Activated CD4-positive, alpha-beta memory T cell treated with anti-CD3 and anti-CD28 coated beads for 36 hours (primary cell): Measurements from ENCODE around the gene MTMR12. TPM values are rescaled to one million over a fixed set of nuclear protein-coding genes. Genes with fewer than 3 reads are reported as not detected.
"Not testable (repeated sequence)": the region's sequence is repeated elsewhere in the genome, so short reads cannot be mapped to it uniquely, and the experiment has no call there.

Experiments
- CTCF ChIA-PET: fragments of 350-600 bp; sonication (Branson Sonifier 250); formaldehyde crosslinking; loops from one replicate; lab custom pipeline; 2021; ENCODE audit warnings: antibody characterized with exemption, inconsistent platforms; lab: Charles Lee
- POLR2A ChIA-PET: fragments of 350-600 bp; sonication (Branson Sonifier 250); formaldehyde crosslinking; loops from one replicate; lab custom pipeline; 2021; ENCODE audit warnings: antibody characterized with exemption; lab: Charles Lee
- DNase-seq: peaks from one replicate; pipeline ENCODE4 v3.0.0-alpha.2; 2020
- H3K27ac Mint-ChIP-seq: one replicate; pipeline ENCODE4 v1.8.0; 2021; ENCODE audit warnings: mixed read lengths
- H3K27me3 Mint-ChIP-seq: one replicate; pipeline ENCODE4 v1.8.0; 2021; ENCODE audit warnings: mixed read lengths
- H3K36me3 Mint-ChIP-seq: one replicate; pipeline ENCODE4 v1.8.0; 2021; ENCODE audit warnings: mixed read lengths
- H3K4me1 Mint-ChIP-seq: one replicate; pipeline ENCODE4 v1.8.0; 2021; ENCODE audit warnings: low read depth, mixed read lengths
- H3K4me3 Mint-ChIP-seq: one replicate; pipeline ENCODE4 v1.8.0; 2021; ENCODE audit warnings: mild to moderate bottlenecking, mixed read lengths
- H3K9me3 Mint-ChIP-seq: one replicate; pipeline ENCODE4 v1.8.0; 2021; ENCODE audit warnings: mixed read lengths
- intact Hi-C: fragments of 100-400 bp; cut with micrococcal nuclease; formaldehyde crosslinking; loops from one replicate; pipeline ENCODE4 v1.15.1; 2023
- total RNA-seq, 2 experiments: library from RNA; stranded (reverse); gene quantifications; one replicate each; pipeline ENCODE4 v1.2.3, GENCODE V29; 2021

The MTMR12 gene
- total RNA-seq, 2 experiments from 2014 or later, result 22.3 to 22.4 TPM

DNA sequence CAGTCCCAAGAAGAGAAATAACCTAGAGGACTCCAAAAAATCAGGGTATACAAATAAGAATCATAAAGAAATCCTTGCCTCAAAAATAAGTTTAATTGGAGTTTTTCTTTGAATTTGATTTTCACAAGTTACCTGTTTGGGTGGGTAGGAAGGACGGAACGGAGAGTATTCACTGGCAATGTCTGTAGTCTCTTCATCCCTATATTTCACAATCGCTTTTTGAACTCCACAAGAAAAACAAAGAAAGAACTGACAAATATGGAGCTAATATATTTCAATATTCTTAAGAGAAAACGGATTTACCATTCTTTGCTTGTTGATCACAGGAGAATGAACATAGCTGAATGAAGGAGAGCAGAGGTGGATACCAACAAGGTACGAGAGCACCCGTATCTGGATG, 30.1 kb downstream of the MTMR12 start:
- CTCF ChIA-PET, result interaction anchor here (1.3 to 2.3 kb wide), 2 partner anchors 47 to 50 kb away, joined by 3 to 8 read pairs; no protein-coding TSS in a partner anchor
- peaks cover 4% of the 10 kb centered on the region for H3K9me3 Mint-ChIP-seq

DNA sequence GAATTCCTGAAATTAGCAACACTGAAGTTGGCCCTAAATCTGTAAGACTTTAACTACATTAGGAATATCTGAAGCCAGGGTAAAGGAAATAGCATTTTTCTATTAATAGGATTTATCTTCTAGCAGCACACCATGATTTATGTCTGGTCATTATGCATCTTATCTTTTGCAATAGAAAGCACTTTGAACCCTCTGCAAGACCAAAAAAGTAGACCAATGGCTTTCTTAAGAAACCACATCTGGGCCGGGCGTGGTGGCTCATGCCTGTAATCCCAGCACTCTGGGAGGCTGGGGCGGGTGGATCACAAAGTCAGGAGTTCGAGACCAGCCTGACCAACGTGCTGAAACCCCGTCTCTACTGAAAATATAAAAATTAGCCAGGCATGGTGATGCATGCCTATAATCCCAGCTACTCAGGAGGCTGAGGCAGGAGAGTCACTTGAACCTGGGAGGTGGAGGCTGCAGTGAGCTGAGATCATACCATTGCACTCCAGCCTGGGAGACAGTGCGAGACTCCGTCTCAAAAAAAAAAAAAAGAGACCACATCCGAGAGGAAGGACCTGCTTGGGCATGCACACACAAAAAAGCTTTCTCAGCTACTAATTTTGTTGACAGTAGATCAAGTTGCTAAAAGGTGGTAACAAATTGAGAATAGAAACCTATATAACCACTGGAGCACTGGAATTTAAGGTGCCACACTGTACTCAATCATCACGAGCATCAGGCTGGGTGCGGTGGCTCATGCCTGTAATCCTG, 31.2 kb downstream of the MTMR12 start:
- Mint-ChIP-seq H3K27ac (peak overlapping the region; percentile 18), H3K36me3 (peaks cover 14% of the 10 kb centered on the region), H3K4me1 (peaks cover 55% of the 10 kb centered on the region)
- POLR2A ChIA-PET, result interaction anchor here (1.3 to 1.5 kb wide), 2 partner anchors 16 to 17 kb away, joined by 4 to 6 read pairs; no protein-coding TSS in a partner anchor
- DNase-seq, H3K4me3 Mint-ChIP-seq, CTCF ChIA-PET, H3K27me3 Mint-ChIP-seq, H3K9me3 Mint-ChIP-seq: not testable (repeated sequence)
- intact Hi-C loops, result loop anchor here (5.0 kb wide), 1 partner anchor 261 kb away; no protein-coding TSS in a partner anchor

More for the DNA sequence above, 30.1 kb downstream of the MTMR12 start:
- intact Hi-C loops, result loop anchor here (5.0 kb wide), 1 partner anchor 260 kb away; no protein-coding TSS in a partner anchor
- DNase-seq, result no peak
- Mint-ChIP-seq H3K27me3 (no peaks in the 10 kb centered on the region), H3K36me3 (peaks cover 14% of the 10 kb centered on the region), H3K27ac (no peak overlapping the region), H3K4me1 (peaks cover 51% of the 10 kb centered on the region), H3K4me3 (no peak overlapping the region)
- POLR2A ChIA-PET, result interaction anchor here (1.5 kb wide), 1 partner anchor 15 kb away, joined by 4 read pairs; no protein-coding TSS in a partner anchor

DNA sequence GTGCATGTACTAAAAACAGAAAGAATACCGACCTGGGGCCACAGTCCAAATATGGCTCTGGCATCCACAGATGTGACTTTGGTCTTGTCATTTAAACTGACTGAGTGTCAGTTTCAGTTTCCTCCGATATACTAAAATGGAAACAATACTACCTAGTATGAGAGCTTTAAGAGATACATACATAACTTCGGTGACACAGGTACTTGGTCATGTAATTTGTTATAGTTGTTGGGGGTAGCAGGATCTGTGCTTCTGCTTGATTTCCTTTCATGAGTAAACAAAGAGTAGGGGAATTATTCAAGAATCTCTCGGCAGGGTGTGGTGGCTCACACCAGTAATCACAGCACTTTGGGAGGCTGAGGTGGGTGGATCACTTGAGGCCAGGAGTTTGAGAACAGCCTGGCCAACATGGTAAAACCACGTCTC, 32.1 kb downstream of the MTMR12 start:
- Mint-ChIP-seq H3K4me1 (peaks cover 60% of the 10 kb centered on the region), H3K27ac (peak overlapping the region; percentile 85), H3K27me3 (no peaks in the 10 kb centered on the region), H3K9me3 (peaks cover 4% of the 10 kb centered on the region), H3K4me3 (peak overlapping the region; percentile 27), H3K36me3 (peaks cover 14% of the 10 kb centered on the region)
- POLR2A ChIA-PET, result interaction anchor here (1.3 kb wide), 1 partner anchor 17 kb away, joined by 6 read pairs; no protein-coding TSS in a partner anchor
- DNase-seq, result peak; percentile 73
- intact Hi-C loops, result loop anchor here (1.0 to 5.0 kb wide), 8 partner anchors 17 to 262 kb away; no protein-coding TSS in a partner anchor
- CTCF ChIA-PET, result interaction anchor here (0.5 to 0.7 kb wide), 2 partner anchors 106 to 109 kb away, joined by 3 read pairs; partner anchors contain the start of gene GOLPH3

DNA sequence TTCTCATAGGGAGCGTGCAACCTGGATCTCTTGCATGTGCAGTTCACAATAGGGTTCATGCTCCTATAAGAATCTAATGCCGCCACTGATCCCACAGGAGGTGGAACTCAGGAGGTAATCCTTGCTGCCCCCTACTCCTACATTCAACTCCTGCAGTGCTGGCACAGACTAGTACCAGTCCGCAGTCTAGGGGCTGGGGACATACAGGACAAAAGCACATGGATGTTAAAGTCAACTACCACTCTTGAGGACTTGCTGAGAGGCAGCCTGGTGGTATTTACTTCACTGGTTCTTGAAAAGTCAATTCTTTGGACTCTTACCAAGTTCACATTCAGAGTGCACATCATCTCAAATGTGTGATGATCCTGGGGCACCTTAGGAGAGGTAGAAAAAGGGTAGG, 33.0 kb downstream of the MTMR12 start:
- H3K36me3 Mint-ChIP-seq, result peaks cover 15% of the 10 kb centered on the region
- POLR2A ChIA-PET, result no interaction called here
- H3K4me3 Mint-ChIP-seq, result no peak overlapping the region
- no peak for DNase-seq
- H3K27ac Mint-ChIP-seq, result peak overlapping the region; percentile 76
- CTCF ChIA-PET, result interaction anchor here (0.7 kb wide), 1 partner anchor 105 kb away, joined by 3 read pairs; the partner anchor contains the start of gene GOLPH3
- H3K9me3 Mint-ChIP-seq, result peaks cover 4% of the 10 kb centered on the region
- peaks cover 59% of the 10 kb centered on the region for H3K4me1 Mint-ChIP-seq
- no peaks in the 10 kb centered on the region for H3K27me3 Mint-ChIP-seq
- intact Hi-C loops, result loop anchor here (1.0 to 5.0 kb wide), 8 partner anchors 18 to 263 kb away; no protein-coding TSS in a partner anchor

DNA sequence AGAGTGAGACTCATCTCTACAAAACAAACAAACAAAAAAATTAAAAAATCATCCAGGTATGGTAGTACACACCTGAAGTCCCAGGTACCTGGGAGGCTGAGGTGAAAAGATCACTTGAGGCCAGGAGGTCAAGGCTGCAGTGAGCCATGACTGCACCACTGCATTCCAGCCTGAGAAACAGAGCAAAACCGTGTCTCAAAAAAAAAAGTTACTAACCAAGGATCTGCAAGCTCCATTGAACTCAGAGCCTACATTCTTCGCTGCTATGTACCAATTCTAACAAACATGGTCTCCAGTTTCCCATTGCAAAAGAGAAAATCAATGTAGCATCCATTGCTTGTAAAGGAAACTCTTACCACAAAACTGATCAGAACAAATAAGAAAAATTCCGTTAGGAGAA, 33.5 kb downstream of the MTMR12 start:
- ChIA-PET POLR2A (no interaction called here), CTCF (no interaction called here)
- Mint-ChIP-seq H3K4me3 (no peak overlapping the region), H3K9me3 (peaks cover 4% of the 10 kb centered on the region), H3K36me3 (peaks cover 15% of the 10 kb centered on the region), H3K27ac (no peak overlapping the region), H3K27me3 (no peaks in the 10 kb centered on the region), H3K4me1 (peaks cover 59% of the 10 kb centered on the region)
- intact Hi-C loops, result no loop called here
- DNase-seq, result no peak

DNA sequence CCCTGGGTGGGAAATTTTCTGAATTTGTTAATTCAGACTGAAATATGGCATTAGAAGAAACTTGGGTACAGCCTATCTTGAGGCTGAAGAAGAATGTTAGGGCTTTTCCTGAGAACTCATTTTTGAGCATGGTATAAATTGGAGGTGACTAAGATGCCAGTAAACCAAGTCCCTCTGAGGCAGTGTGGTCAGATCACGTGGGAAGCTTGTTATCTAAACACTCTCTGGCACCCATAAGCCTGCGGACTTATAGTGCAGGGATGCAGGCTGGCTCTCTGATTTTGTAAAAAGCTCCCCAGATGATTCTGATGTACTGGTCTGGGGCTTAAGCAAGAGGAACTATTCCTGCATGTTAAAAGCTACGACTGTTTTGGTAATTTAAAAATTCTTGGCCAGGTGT, 34.3 kb downstream of the MTMR12 start:
- no peak overlapping the region for H3K4me3 Mint-ChIP-seq

DNA sequence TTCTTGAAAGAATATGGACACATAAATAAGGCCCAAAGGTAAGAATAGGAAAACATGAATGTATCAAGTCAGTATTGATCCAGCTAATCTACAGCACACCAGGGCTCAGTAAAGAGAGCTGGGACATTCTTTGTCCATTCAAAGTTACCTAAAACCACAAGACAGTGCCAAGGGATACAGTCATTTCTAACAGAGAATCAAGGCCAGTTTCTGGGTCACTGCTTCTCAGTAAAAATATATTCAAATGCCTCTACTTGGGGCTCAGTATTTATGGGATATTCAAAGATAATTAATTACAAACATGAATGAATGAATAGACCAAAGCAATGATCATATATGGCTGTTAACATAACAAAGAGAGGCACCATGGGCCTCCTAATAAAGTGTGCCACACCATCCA, 34.9 kb downstream of the MTMR12 start:
- ChIA-PET CTCF (interaction anchor here (0.6 to 1.6 kb wide), 2 partner anchors 50 to 52 kb away, joined by 3 to 5 read pairs; no protein-coding TSS in a partner anchor), POLR2A (no interaction called here)
- Mint-ChIP-seq H3K9me3 (peaks cover 4% of the 10 kb centered on the region), H3K27me3 (no peaks in the 10 kb centered on the region), H3K36me3 (peaks cover 23% of the 10 kb centered on the region), H3K4me3 (no peak overlapping the region), H3K27ac (peak overlapping the region; percentile 26), H3K4me1 (peaks cover 49% of the 10 kb centered on the region)
- intact Hi-C loops, result no loop called here
- no peak for DNase-seq

More for the DNA sequence above, 34.3 kb downstream of the MTMR12 start:
- Mint-ChIP-seq H3K27me3 (no peaks in the 10 kb centered on the region), H3K36me3 (peaks cover 21% of the 10 kb centered on the region), H3K27ac (peak overlapping the region; percentile 26), H3K4me1 (peaks cover 54% of the 10 kb centered on the region), H3K9me3 (peaks cover 4% of the 10 kb centered on the region)
- ChIA-PET CTCF (no interaction called here), POLR2A (no interaction called here)
- DNase-seq, result peak; percentile 57
- intact Hi-C loops, result no loop called here

DNA sequence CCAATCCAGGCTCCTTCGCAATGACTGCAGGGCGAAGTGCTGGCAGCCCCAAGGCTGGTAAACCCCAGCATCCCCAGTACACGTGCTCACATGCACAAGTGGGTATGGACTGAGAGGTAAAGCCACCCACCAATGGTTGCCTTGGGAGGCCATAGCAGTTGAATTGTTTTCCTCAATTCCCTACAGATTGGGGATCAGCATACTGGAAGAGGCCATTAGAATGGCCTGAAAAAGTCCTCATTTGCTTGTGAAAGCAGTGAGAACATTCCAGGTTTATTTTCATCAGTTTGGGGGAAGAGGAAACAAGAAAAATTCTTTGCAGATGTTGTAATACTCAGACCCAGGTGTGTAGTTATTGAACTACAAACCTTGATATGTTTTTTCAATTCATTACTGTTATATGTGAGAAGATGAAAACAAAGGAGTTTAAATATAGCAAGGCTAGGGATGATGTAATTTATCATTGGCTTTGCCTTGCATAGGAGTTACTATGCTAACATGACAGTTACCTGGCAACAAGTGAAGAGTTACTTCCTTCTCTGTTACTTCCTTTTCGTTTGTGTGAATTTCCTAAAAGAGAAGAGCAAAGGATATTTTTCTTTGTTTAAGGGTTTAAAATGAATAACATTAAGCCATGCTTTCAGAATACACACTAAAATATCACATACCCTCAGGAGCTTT, 36.4 kb downstream of the MTMR12 start:
- DNase-seq, result no peak
- CTCF ChIA-PET, result interaction anchor here (1.1 to 2.9 kb wide), 3 partner anchors 44 to 53 kb away, joined by 5 to 18 read pairs (median 5); no protein-coding TSS in a partner anchor
- intact Hi-C loops, result no loop called here
- Mint-ChIP-seq H3K4me1 (peaks cover 46% of the 10 kb centered on the region), H3K4me3 (no peak overlapping the region), H3K27ac (peak overlapping the region; percentile 28), H3K36me3 (peaks cover 22% of the 10 kb centered on the region), H3K9me3 (peaks cover 4% of the 10 kb centered on the region), H3K27me3 (no peaks in the 10 kb centered on the region)
- POLR2A ChIA-PET, result no interaction called here

DNA sequence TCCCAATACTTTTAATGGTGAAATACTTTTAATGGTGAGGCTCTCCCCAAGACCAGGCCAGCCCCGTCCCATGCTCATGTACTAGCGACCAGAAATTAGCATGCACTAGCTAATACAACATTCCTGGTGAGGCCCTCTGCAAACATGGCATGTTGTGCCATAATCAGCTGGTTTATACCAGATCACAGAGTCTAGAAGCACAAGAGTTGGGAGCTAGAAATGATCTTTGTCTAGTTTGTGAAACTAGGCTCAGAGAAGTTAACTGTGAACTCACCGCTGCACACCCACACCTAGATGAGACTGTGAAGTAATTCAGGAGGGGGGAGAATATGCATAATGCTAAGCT, 37.4 kb downstream of the MTMR12 start:
- POLR2A ChIA-PET, result no interaction called here
- CTCF ChIA-PET, result interaction anchor here (2.9 kb wide), 1 partner anchor 54 kb away, joined by 18 read pairs; no protein-coding TSS in a partner anchor
- intact Hi-C loops, result no loop called here
- H3K27me3 Mint-ChIP-seq, result no peaks in the 10 kb centered on the region
- H3K4me3 Mint-ChIP-seq, result no peak overlapping the region
- no peak for DNase-seq
- peaks cover 36% of the 10 kb centered on the region for H3K4me1 Mint-ChIP-seq
- peaks cover 23% of the 10 kb centered on the region for H3K36me3 Mint-ChIP-seq
- H3K27ac Mint-ChIP-seq, result no peak overlapping the region
- H3K9me3 Mint-ChIP-seq, result no peaks in the 10 kb centered on the region

DNA sequence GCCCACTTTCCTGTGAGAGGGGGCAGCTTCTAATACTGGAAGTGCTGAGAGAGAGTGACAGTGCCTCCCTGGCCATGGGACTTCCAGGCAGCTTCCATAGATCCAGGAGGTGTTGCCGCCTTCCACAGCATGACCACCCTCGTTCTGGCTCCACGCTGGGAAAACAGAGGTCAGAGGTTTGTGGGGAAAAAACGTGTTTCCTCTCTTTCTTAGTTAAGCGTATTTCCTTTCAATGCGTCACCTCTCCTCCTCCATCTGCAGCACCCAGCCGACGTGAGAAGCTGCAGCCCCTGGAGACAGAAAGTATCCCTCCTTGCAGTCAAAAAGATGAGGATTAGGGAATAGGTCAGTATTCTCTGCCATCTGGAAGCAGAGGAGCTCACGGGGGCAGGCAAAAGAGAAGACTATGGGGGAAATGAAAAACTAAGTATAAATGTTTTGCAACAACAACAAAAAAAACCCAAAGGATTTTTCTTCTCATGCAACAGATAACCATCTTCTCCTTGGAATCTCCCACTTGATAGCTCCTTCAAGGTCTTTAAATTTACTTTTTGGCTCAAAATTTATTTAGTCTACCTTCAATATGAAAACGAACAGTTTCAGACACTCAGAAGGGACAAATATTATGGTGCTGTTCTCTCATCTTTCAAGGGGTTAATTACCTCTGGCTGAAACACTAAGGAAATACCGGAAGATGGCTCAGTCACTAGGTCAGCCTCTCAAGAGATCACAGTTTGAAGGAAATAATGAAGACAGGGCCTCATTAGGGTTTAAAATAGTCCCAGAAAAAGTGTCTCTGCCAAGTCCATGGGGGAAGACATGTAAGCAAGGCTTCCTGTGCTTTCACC, 38.0 kb downstream of the MTMR12 start:
- ChIA-PET POLR2A (no interaction called here), CTCF (interaction anchor here (2.9 kb wide), 1 partner anchor 54 kb away, joined by 18 read pairs; no protein-coding TSS in a partner anchor)
- no peak for DNase-seq
- intact Hi-C loops, result no loop called here
- Mint-ChIP-seq H3K27ac (no peak overlapping the region), H3K9me3 (no peaks in the 10 kb centered on the region), H3K4me1 (peaks cover 30% of the 10 kb centered on the region), H3K4me3 (no peak overlapping the region), H3K36me3 (peaks cover 28% of the 10 kb centered on the region), H3K27me3 (no peaks in the 10 kb centered on the region)

DNA sequence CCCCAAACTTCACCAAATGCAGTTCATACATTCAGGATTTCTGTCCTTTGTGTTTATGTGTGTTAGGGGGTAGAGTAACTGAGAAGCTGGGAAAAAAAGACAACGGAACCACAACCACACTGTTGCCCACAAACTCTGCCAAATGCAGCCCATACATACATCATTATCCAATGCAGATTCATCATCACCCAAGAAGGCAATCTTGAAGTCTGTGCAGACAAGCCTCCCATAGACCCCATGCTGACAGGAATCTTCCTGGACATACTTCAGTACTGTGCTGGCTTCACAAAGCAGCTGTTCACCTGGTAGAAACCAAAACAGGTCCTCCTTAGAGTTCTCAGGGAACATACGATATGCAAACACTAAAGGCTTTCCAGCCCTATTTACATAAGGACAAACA, 38.9 kb downstream of the MTMR12 start:
- ChIA-PET CTCF (interaction anchor here (0.6 to 2.9 kb wide), 2 partner anchors 55 to 70 kb away, joined by 3 to 18 read pairs; no protein-coding TSS in a partner anchor), POLR2A (no interaction called here)
- H3K36me3 Mint-ChIP-seq, result peaks cover 33% of the 10 kb centered on the region
- H3K4me3 Mint-ChIP-seq, result no peak overlapping the region
- DNase-seq, result no peak
- H3K27ac Mint-ChIP-seq, result no peak overlapping the region
- no peaks in the 10 kb centered on the region for H3K27me3 Mint-ChIP-seq
- intact Hi-C loops, result no loop called here
- peaks cover 24% of the 10 kb centered on the region for H3K4me1 Mint-ChIP-seq
- no peaks in the 10 kb centered on the region for H3K9me3 Mint-ChIP-seq
